DND-41 (cell line): ENCODE results near the gene POLR2L.

ENCODE experiments used
- EZH2 ChIP-seq: IDR thresholded peaks from 3 replicates; pipeline ENCODE4 v1.6.1; 2012; ENCODE audit warnings: borderline replicate concordance, low read depth, mild to moderate bottlenecking, moderate library complexity, low read length, inconsistent platforms; ENCODE audit not compliant: severe bottlenecking
- TF ChIP-seq, protein P1 (sequence below): IDR thresholded peaks from 2 replicates; pipeline ENCODE4 v1.5.1; 2012; ENCODE audit warnings: borderline replicate concordance, low read length, moderate library complexity, mild to moderate bottlenecking; ENCODE audit not compliant: poor library complexity, severe bottlenecking; ENCODE audit errors: extremely low read depth

GRCh38 chr11:849951-850774 is 7.8 kb upstream of the POLR2L start:
- TF ChIP-seq, protein P1, sequence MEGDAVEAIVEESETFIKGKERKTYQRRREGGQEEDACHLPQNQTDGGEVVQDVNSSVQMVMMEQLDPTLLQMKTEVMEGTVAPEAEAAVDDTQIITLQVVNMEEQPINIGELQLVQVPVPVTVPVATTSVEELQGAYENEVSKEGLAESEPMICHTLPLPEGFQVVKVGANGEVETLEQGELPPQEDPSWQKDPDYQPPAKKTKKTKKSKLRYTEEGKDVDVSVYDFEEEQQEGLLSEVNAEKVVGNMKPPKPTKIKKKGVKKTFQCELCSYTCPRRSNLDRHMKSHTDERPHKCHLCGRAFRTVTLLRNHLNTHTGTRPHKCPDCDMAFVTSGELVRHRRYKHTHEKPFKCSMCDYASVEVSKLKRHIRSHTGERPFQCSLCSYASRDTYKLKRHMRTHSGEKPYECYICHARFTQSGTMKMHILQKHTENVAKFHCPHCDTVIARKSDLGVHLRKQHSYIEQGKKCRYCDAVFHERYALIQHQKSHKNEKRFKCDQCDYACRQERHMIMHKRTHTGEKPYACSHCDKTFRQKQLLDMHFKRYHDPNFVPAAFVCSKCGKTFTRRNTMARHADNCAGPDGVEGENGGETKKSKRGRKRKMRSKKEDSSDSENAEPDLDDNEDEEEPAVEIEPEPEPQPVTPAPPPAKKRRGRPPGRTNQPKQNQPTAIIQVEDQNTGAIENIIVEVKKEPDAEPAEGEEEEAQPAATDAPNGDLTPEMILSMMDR, result no peak
- TF ChIP-seq EZH2, result no peak
